Stimulated activated naive CD8-positive, alpha-beta T cell treated with anti-CD3 and anti-CD28 coated beads, Interleukin-15, Interleukin-2, amounts not matched to agents 100 ng/mL and 50 ng/mL, for 24 hours (primary cell): ENCODE measurements around the gene AGTPBP1.

Experiments used
- H3K27ac Mint-ChIP-seq: one replicate; pipeline ENCODE4 v1.8.0; 2021; ENCODE audit warnings: mild to moderate bottlenecking, mixed read lengths
- H3K27me3 Mint-ChIP-seq: one replicate; pipeline ENCODE4 v1.8.0; 2021; ENCODE audit warnings: mixed read lengths
- H3K36me3 Mint-ChIP-seq: one replicate; pipeline ENCODE4 v1.8.0; 2021; ENCODE audit warnings: low read depth, mixed read lengths
- H3K4me1 Mint-ChIP-seq: one replicate; pipeline ENCODE4 v1.8.0; 2021; ENCODE audit warnings: low read depth, mixed read lengths
- H3K4me3 Mint-ChIP-seq: one replicate; pipeline ENCODE4 v1.8.0; 2021; ENCODE audit warnings: mild to moderate bottlenecking, mixed read lengths
- H3K9me3 Mint-ChIP-seq: one replicate; pipeline ENCODE4 v1.8.0; 2021; ENCODE audit warnings: mixed read lengths

AGTPBP1 gene

DNA sequence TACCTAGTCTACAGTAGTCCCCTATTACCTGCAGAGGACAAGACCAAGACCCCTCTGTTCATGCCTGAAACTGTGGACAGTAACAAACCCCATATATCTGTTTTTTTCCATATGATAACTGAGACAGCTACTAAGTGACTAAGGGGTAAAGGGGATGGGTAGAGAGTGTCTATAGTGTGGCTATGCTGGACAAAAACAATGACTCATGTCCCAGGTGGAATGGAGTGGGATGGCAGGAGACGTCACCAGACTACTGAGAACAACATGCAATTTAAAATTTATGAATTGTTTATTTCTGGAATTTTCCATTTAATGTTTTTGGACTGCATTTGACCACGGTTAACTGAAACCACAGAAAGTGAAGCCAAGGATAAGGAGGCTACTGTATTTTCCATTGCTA lies 171.8 kb downstream of the AGTPBP1 start:
- H3K36me3 Mint-ChIP-seq = peaks cover 55% of the 10 kb centered on the region
- no peaks in the 10 kb centered on the region for H3K9me3 Mint-ChIP-seq
- H3K27me3 Mint-ChIP-seq = no peaks in the 10 kb centered on the region
- H3K27ac Mint-ChIP-seq = no peak overlapping the region
- H3K4me1 Mint-ChIP-seq = no peaks in the 10 kb centered on the region
- H3K4me3 Mint-ChIP-seq = no peak overlapping the region

DNA sequence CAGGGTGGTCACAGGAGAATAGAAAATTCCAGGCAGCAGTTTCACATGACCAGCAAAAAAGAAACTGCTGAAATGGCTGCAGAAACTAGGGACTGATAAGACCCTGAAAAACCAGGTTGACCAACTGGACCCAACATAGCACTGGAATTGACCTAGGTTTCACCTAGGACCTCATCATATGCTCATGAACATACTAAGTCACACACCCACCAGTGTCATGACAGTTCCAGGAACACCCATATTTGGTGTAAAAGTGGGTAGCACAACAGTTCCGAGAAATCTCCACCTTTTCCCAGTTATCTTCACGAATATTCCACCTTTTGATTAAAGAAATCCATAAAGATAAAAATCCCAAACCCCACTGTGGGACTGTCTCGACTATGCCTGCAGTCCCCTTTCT lies 182.2 kb downstream of the AGTPBP1 start:
- no peaks in the 10 kb centered on the region for H3K4me1 Mint-ChIP-seq
- H3K27ac Mint-ChIP-seq = no peak overlapping the region
- H3K27me3 Mint-ChIP-seq = no peaks in the 10 kb centered on the region
- peaks cover 24% of the 10 kb centered on the region for H3K36me3 Mint-ChIP-seq
- H3K9me3 Mint-ChIP-seq = no peaks in the 10 kb centered on the region
- no peak overlapping the region for H3K4me3 Mint-ChIP-seq

DNA sequence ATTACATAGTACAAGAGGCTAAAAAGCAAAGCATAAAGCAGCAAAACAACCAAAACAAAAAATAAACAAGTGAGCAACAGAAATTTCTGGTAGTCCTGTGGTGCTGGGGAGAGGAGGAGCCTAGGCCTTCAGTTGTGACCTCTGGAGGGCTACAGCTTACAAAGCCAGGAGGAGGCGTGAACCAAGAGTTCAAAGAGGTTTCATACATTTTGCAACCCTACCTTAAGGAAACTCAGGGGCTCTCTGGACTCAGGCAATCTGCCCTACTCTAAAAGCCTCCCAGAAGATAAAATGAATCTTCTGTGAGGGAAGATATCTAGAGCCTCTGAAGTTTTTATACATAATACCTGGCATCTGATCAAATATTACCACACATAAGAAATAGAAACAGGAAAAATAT lies 187.4 kb downstream of the AGTPBP1 start:
- no peak overlapping the region for H3K27ac Mint-ChIP-seq
- H3K4me1 Mint-ChIP-seq = peaks cover 4% of the 10 kb centered on the region
- H3K27me3 Mint-ChIP-seq = no peaks in the 10 kb centered on the region
- H3K36me3 Mint-ChIP-seq = peaks cover 11% of the 10 kb centered on the region
- H3K4me3 Mint-ChIP-seq = no peak overlapping the region
- no peaks in the 10 kb centered on the region for H3K9me3 Mint-ChIP-seq

DNA sequence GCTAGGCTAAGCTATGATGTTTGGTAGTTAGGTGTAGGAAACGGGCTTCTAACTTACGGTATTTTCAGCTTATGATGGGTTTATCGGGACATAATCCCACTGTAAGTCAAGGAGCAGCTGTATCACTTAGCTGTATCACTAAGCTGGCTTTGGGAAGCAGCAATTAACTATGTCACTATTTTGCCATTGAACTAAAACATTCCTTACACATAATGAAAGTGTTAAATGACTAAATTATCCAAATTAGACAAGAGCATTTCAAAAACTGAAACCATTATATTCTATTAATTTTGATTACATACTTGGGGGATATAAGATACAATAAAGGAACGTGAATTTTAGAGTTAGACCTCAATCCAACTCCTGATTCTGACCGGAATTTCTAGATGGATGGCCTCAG lies 188.3 kb downstream of the AGTPBP1 start:
- no peaks in the 10 kb centered on the region for H3K27me3 Mint-ChIP-seq
- H3K27ac Mint-ChIP-seq = no peak overlapping the region
- H3K9me3 Mint-ChIP-seq = no peaks in the 10 kb centered on the region
- peaks cover 4% of the 10 kb centered on the region for H3K4me1 Mint-ChIP-seq
- no peak overlapping the region for H3K4me3 Mint-ChIP-seq
- H3K36me3 Mint-ChIP-seq = peaks cover 11% of the 10 kb centered on the region

DNA sequence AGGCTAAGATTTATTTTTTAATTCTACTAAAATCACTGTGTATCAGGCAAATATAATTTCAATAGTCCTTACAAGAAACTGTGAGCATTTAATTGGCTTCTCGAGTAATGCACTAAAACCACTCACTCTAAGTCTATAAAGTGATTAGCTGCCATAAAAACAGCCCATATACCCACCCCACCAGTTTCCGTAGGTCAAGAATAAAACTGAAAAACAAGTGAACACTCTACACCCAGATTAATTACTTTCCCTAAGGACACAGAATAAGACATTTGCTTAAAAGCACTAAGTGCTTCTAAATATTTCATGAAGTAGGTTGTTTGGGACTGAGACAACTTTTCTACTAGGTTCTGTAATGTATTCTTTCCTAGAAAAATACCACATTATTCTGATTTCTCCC lies 194.2 kb downstream of the AGTPBP1 start:
- no peaks in the 10 kb centered on the region for H3K4me1 Mint-ChIP-seq
- no peak overlapping the region for H3K27ac Mint-ChIP-seq
- peaks cover 20% of the 10 kb centered on the region for H3K36me3 Mint-ChIP-seq
- no peaks in the 10 kb centered on the region for H3K9me3 Mint-ChIP-seq
- H3K4me3 Mint-ChIP-seq = no peak overlapping the region
- H3K27me3 Mint-ChIP-seq = no peaks in the 10 kb centered on the region

DNA sequence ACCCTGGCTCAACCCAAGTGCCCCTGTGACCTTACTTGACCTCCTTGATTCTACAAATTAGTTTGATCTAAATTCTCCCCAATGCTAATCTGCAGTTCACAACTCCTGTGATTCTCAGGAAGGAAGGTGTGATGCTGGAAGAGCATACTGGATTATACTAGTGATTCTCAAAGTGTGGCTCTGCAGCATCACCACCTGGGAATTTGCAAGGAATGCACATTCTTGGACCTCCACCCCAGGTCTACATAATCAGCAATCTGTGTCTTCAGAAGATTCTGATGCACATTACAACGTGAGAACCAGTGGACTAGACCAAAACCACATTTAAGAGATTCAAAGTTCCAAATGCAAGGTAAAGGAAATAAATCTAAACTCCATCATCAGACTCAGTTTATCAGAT lies 198.6 kb downstream of the AGTPBP1 start:
- H3K9me3 Mint-ChIP-seq = no peaks in the 10 kb centered on the region
- H3K27ac Mint-ChIP-seq = no peak overlapping the region

DNA sequence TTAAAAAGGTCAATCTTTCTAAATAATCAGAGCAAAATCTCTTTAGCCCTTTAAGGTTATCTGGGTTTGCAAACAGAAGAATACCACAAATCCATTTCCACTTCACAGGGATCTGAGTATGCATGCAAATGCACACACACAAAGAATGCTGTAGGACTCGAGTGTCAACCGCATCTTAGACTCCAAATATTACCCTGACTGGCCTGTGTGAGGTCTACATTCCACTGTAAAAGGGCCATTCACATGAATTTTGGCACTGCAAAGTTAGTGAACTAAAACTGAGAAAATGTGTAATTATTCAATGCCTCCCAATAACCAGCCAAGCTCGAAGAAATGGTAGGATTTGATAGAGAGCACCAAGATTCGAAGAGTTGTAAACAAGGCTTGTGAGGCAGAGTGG lies 199.9 kb downstream of the AGTPBP1 start:
- Mint-ChIP-seq H3K27ac (no peak overlapping the region), H3K36me3 (peaks cover 9% of the 10 kb centered on the region)

More for the DNA sequence above, 198.6 kb downstream of the AGTPBP1 start:
- no peaks in the 10 kb centered on the region for H3K4me1 Mint-ChIP-seq
- no peak overlapping the region for H3K4me3 Mint-ChIP-seq
- H3K27me3 Mint-ChIP-seq = no peaks in the 10 kb centered on the region
- peaks cover 15% of the 10 kb centered on the region for H3K36me3 Mint-ChIP-seq

DNA sequence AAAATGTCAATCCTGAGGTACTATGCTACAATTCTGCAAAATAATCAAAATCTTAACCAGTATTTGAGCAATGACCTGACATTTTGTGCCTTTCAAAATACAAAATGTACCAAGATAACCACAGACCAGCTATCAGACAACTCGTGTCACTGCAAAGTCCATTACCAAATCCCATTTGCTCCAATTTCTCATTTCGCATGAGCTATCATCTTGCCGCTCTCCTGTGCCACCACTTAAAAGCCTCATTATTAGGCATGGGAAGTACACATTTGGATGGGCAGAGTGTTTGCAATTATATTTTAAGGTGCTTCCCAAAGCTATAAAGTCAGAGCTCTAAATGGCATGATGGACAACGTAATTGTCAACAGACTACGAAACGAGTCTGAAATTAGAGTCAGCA lies 205.2 kb downstream of the AGTPBP1 start:
- Mint-ChIP-seq H3K4me1 (no peaks in the 10 kb centered on the region), H3K27ac (no peak overlapping the region), H3K9me3 (no peaks in the 10 kb centered on the region), H3K27me3 (no peaks in the 10 kb centered on the region), H3K4me3 (no peak overlapping the region), H3K36me3 (no peaks in the 10 kb centered on the region)

More for the DNA sequence above, 199.9 kb downstream of the AGTPBP1 start:
- H3K4me3 Mint-ChIP-seq = no peak overlapping the region
- no peaks in the 10 kb centered on the region for H3K9me3 Mint-ChIP-seq
- H3K27me3 Mint-ChIP-seq = no peaks in the 10 kb centered on the region
- H3K4me1 Mint-ChIP-seq = no peaks in the 10 kb centered on the region

DNA sequence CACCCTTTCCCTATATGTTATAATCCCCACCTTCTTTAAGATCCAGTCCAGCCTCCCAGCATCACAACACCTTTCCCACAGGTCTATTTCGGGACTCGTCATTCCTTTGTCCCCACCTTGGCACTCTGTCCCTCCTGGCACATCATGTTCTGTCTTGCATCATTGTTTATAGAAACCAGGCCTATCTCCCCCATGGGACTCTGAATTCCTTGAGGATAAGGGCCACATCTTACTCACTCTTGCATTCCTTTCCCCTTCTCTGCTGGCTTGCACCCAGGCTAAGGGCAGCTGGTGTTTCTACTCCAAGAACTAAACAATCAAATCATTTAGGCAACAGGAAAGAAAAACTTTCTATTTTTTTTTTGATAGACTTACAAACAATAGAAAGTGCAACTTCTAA lies 205.7 kb downstream of the AGTPBP1 start:
- H3K27me3 Mint-ChIP-seq = no peaks in the 10 kb centered on the region
- H3K9me3 Mint-ChIP-seq = no peaks in the 10 kb centered on the region
- H3K4me3 Mint-ChIP-seq = no peak overlapping the region
- H3K36me3 Mint-ChIP-seq = no peaks in the 10 kb centered on the region
- no peaks in the 10 kb centered on the region for H3K4me1 Mint-ChIP-seq
- no peak overlapping the region for H3K27ac Mint-ChIP-seq

DNA sequence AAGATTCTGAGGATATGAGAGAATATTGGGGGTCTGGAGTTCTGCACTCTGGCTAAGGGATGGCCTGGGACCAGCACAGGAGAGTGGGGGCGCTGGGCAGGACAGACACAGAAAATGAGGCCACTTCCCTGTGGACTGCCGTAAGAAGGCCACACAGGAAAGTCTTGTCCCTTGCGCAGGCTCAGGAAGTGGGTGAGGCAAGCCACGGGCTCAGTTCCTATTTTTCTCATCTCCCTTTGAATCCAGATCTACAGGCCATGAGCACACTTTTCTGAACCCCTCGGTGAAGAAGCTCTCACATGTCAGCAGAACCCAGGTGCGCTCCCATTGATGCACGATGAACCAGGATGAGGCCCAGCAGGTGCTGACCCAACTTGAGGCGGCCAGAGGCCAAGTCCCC lies 207.4 kb downstream of the AGTPBP1 start:
- Mint-ChIP-seq H3K27me3 (no peaks in the 10 kb centered on the region), H3K4me1 (no peaks in the 10 kb centered on the region), H3K9me3 (no peaks in the 10 kb centered on the region), H3K27ac (no peak overlapping the region), H3K4me3 (no peak overlapping the region), H3K36me3 (no peaks in the 10 kb centered on the region)

DNA sequence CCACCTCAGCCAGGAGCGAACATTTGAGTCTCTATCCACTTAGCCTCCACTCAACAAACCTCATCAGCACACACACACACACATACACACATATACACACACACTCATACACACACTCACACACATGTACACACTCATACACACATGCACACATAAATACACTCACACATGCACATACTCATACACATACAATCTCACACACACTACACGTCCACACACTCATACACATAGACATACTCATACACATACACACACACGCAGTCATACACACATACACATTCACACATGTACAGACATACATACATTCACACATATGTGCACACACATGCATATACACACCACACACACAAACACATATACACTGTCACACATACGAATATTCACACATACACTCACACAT lies 208.2 kb downstream of the AGTPBP1 start:
- no peak overlapping the region for H3K4me3 Mint-ChIP-seq
- no peak overlapping the region for H3K27ac Mint-ChIP-seq
- H3K4me1 Mint-ChIP-seq = no peaks in the 10 kb centered on the region
- H3K27me3 Mint-ChIP-seq = no peaks in the 10 kb centered on the region
- no peaks in the 10 kb centered on the region for H3K36me3 Mint-ChIP-seq
- no peaks in the 10 kb centered on the region for H3K9me3 Mint-ChIP-seq

DNA sequence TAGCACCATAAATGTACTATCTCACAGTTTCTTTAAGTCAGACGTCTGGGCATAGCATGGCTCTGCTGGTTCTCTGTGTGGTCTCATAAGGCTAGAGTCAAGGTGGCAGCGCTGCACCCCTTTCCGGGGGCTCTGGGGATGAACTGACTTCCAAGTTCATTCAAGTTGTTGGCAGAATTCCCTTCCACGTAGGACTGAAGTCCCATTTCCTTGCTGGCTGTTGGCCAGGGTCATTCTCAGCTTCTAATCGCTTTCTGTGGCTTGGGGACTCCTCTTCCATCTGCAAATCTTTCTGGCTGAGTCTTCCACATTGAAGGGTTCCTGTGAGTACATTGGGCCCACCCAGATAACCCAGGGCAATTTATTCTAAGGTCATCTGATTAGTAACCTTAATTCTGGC lies 211.0 kb downstream of the AGTPBP1 start:
- no peaks in the 10 kb centered on the region for H3K36me3 Mint-ChIP-seq
- no peaks in the 10 kb centered on the region for H3K9me3 Mint-ChIP-seq
- peaks cover 5% of the 10 kb centered on the region for H3K27me3 Mint-ChIP-seq
- H3K4me1 Mint-ChIP-seq = no peaks in the 10 kb centered on the region
- H3K4me3 Mint-ChIP-seq = no peak overlapping the region
- no peak overlapping the region for H3K27ac Mint-ChIP-seq

DNA sequence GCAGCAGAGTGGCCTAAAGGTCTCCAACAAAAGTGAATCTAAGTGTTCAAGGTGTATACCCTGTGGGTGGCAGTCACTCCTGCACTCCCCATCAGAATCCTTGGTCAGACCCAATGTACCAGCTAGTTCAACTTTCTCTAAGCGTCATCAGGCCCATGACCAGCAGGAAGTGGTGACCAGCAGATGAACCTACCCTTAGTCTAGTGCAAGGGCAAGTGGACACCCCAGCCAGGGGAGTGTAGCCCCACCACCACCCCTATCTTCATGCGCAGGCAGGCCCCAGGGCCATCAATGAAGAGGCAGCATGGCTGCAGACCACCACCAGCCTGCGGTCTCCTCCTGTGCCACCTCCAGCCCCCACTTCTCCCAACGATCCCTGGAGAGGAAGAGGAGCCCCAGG lies 213.1 kb downstream of the AGTPBP1 start:
- Mint-ChIP-seq H3K4me3 (no peak overlapping the region), H3K4me1 (no peaks in the 10 kb centered on the region), H3K27ac (no peak overlapping the region), H3K9me3 (no peaks in the 10 kb centered on the region), H3K36me3 (no peaks in the 10 kb centered on the region), H3K27me3 (peaks cover 25% of the 10 kb centered on the region)

DNA sequence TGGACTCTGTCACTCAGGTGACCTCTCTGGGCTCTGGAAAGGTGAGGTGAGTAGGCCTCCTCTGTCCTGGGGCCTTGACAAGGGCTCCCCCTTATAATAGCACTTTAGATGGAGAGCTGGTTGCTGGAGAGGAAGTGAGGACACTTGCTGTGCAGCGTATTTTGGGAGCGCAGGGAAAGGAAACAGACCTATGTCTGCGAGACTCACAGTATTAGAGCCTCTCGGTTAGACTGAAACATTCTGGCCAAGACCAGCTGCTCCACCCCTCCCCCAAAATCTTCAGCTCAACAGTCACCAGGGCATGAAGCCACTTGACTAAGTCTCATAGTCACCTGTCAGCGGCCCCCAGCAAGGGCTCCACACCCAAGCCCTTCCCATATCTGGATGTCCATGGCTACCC lies 213.6 kb downstream of the AGTPBP1 start:
- Mint-ChIP-seq H3K36me3 (no peaks in the 10 kb centered on the region), H3K27me3 (peaks cover 30% of the 10 kb centered on the region)

DNA sequence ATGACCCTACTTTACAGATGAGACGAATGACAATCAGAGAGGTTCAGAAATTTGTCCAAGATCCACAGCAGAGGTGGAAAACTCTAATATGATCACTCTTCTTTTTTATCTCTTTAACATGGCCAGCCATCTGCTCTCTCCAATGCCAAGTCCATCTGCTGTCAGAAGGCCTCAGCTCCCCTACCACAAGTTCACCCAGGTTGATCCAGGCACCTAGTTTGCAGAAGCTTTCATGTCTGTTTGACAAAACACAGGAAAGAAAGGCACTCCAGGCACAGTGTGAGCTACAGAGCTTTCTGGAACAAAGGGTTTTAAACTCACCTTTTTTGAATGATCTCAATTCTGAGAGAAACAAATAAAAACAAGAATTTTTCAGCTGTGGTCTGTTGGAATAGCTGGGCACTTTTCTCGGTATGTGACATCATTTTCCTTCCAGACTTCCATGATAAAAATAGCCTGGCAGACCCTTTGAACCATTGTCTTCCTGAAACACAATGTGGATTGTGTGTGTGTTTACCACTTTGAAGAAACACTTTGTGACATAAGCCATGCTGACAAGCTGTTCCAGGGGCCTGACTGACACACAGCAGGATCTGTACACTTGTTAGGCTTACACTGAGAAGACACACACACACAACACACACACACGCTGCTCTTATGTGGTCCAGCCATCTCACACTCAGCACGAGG lies 214.3 kb downstream of the AGTPBP1 start:
- Mint-ChIP-seq H3K4me1 (peaks cover 3% of the 10 kb centered on the region), H3K27me3 (peaks cover 37% of the 10 kb centered on the region), H3K27ac (no peak overlapping the region), H3K4me3 (no peak overlapping the region), H3K36me3 (no peaks in the 10 kb centered on the region), H3K9me3 (no peaks in the 10 kb centered on the region)

More for the DNA sequence above, 213.6 kb downstream of the AGTPBP1 start:
- H3K4me3 Mint-ChIP-seq = no peak overlapping the region
- no peaks in the 10 kb centered on the region for H3K9me3 Mint-ChIP-seq
- no peaks in the 10 kb centered on the region for H3K4me1 Mint-ChIP-seq
- H3K27ac Mint-ChIP-seq = no peak overlapping the region

DNA sequence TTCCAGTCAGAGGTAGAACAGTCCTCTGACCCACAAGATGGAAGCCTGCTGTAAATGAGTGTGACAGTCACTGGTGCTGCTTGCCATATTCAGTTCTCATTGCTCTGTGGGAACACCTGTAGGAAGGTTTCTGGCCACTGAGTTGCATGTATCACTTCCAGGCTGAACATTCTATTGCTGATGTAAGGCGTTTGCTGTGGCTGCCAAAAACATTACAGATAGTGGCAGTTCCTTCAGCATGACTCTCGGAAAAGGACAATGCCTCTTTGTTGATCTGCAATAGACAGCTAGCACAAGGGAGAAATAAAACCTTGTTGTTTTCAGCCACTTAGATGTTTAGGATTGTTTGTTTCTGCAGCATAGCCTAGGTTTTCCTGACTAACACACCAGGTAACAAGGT lies 217.2 kb downstream of the AGTPBP1 start:
- no peak overlapping the region for H3K27ac Mint-ChIP-seq
- H3K27me3 Mint-ChIP-seq = peaks cover 60% of the 10 kb centered on the region
- H3K9me3 Mint-ChIP-seq = no peaks in the 10 kb centered on the region
- H3K4me1 Mint-ChIP-seq = peaks cover 8% of the 10 kb centered on the region
- H3K36me3 Mint-ChIP-seq = no peaks in the 10 kb centered on the region
- no peak overlapping the region for H3K4me3 Mint-ChIP-seq
